ENCODE results near the gene ZNF417.
"Not testable (repeated sequence)": the region's sequence is repeated elsewhere in the genome, so short reads cannot be mapped to it uniquely, and the experiment has no call there.

The ZNF417 gene

GRCh38 chr19:57872450-57872849 lies 43.9 kb downstream of the ZNF417 start:
- Histone ChIP-seq H2AFZ (ENCODE audit: low read depth, low read length, severe bottlenecking) (no peak overlapping the region), H3K4me3 (ENCODE audit: insufficient read depth, low read length, poor library complexity, severe bottlenecking) (no peak overlapping the region), H3K27ac (ENCODE audit: low read depth, low read length) (no peak overlapping the region), H3F3A (ENCODE audit: insufficient read depth) (0 out of 2 replicates have a peak, but pooled peaks cover 13% of the 10 kb centered on the region), H3K9me3 (ENCODE audit: insufficient read depth, low read length) (peaks cover 7% of the 10 kb centered on the region; the same call in 1 of the 2 replicates), H3K79me2 (ENCODE audit: insufficient read depth, low read length) (peaks cover 9% of the 10 kb centered on the region; the same call in 1 of the 2 replicates), H3K9me2 (replicated peaks; ENCODE audit: insufficient read depth, low read length) (no peaks in the 10 kb centered on the region), H3K27me3 (ENCODE audit: low read length) (no peaks in the 10 kb centered on the region), H3K9ac (ENCODE audit: low read length) (no peak overlapping the region), H4K20me1 (ENCODE audit: low read depth, low read length) (no peaks in the 10 kb centered on the region), H3K36me3 (ENCODE audit: low read length) (peaks cover 24% of the 10 kb centered on the region), H3K4me2 (ENCODE audit: low read depth, low read length, poor library complexity, severe bottlenecking) (no peak overlapping the region)
- no peak for TF ChIP-seq EZH2phosphoT487 (conservative IDR thresholded peaks at IDR 0.05; ENCODE audit: low read length)
- TF ChIP-seq, protein P1, sequence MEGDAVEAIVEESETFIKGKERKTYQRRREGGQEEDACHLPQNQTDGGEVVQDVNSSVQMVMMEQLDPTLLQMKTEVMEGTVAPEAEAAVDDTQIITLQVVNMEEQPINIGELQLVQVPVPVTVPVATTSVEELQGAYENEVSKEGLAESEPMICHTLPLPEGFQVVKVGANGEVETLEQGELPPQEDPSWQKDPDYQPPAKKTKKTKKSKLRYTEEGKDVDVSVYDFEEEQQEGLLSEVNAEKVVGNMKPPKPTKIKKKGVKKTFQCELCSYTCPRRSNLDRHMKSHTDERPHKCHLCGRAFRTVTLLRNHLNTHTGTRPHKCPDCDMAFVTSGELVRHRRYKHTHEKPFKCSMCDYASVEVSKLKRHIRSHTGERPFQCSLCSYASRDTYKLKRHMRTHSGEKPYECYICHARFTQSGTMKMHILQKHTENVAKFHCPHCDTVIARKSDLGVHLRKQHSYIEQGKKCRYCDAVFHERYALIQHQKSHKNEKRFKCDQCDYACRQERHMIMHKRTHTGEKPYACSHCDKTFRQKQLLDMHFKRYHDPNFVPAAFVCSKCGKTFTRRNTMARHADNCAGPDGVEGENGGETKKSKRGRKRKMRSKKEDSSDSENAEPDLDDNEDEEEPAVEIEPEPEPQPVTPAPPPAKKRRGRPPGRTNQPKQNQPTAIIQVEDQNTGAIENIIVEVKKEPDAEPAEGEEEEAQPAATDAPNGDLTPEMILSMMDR (IDR thresholded peaks at IDR 0.05; ENCODE audit: insufficient read depth, low read length, poor library complexity, severe bottlenecking): no peak

GRCh38 chr19:57870225-57870624 lies 46.2 kb downstream of the ZNF417 start:
- TF ChIP-seq EZH2phosphoT487 (conservative IDR thresholded peaks at IDR 0.05; ENCODE audit: low read length): no peak
- TF ChIP-seq, protein P1 (IDR thresholded peaks at IDR 0.05; ENCODE audit: insufficient read depth, low read length, poor library complexity, severe bottlenecking): no peak
- no peaks in the 10 kb centered on the region for H3K9me2 ChIP-seq (replicated peaks; ENCODE audit: insufficient read depth, low read length)
- no peak overlapping the region for H2AFZ ChIP-seq (ENCODE audit: low read depth, low read length, severe bottlenecking)
- H3K27ac ChIP-seq (ENCODE audit: low read depth, low read length): no peak overlapping the region
- H3K4me3 ChIP-seq (ENCODE audit: insufficient read depth, low read length, poor library complexity, severe bottlenecking): no peak overlapping the region
- H3F3A ChIP-seq (ENCODE audit: insufficient read depth): 0 out of 2 replicates have a peak, but pooled peaks cover 13% of the 10 kb centered on the region
- H4K20me1 ChIP-seq (ENCODE audit: low read depth, low read length): no peaks in the 10 kb centered on the region
- H3K9ac ChIP-seq (ENCODE audit: low read length): no peak overlapping the region
- 0 out of 2 replicates have a peak, but pooled peaks cover 5% of the 10 kb centered on the region for H3K79me2 ChIP-seq (ENCODE audit: insufficient read depth, low read length)
- H3K9me3 ChIP-seq (ENCODE audit: insufficient read depth, low read length): peaks cover 7% of the 10 kb centered on the region; the same call in 1 of the 2 replicates
- H3K4me2 ChIP-seq (ENCODE audit: low read depth, low read length, poor library complexity, severe bottlenecking): no peak overlapping the region
- H3K36me3 ChIP-seq (ENCODE audit: low read length): peaks cover 24% of the 10 kb centered on the region
- no peaks in the 10 kb centered on the region for H3K27me3 ChIP-seq (ENCODE audit: low read length)

- not testable (repeated sequence) for H3K79me2 ChIP-seq (ENCODE audit: insufficient read depth, low read length); H3K9ac ChIP-seq (ENCODE audit: low read length); H3K27me3 ChIP-seq (ENCODE audit: low read length); H2AFZ ChIP-seq (ENCODE audit: low read depth, low read length, severe bottlenecking); H3K4me2 ChIP-seq (ENCODE audit: low read depth, low read length, poor library complexity, severe bottlenecking); H3K4me3 ChIP-seq (ENCODE audit: insufficient read depth, low read length, poor library complexity, severe bottlenecking); H3K27ac ChIP-seq (ENCODE audit: low read depth, low read length); H3K9me3 ChIP-seq (ENCODE audit: insufficient read depth, low read length); H3K9me2 ChIP-seq (replicated peaks; ENCODE audit: insufficient read depth, low read length); H4K20me1 ChIP-seq (ENCODE audit: low read depth, low read length)
- H3K36me3 ChIP-seq (ENCODE audit: low read length): peaks cover 27% of the 10 kb centered on the region
- H3F3A ChIP-seq (ENCODE audit: insufficient read depth): peaks cover 17% of the 10 kb centered on the region; the same call in 1 of the 2 replicates
Observed at GRCh38 chr19:57869655-57870054, 46.7 kb downstream of the ZNF417 start.

DNA sequence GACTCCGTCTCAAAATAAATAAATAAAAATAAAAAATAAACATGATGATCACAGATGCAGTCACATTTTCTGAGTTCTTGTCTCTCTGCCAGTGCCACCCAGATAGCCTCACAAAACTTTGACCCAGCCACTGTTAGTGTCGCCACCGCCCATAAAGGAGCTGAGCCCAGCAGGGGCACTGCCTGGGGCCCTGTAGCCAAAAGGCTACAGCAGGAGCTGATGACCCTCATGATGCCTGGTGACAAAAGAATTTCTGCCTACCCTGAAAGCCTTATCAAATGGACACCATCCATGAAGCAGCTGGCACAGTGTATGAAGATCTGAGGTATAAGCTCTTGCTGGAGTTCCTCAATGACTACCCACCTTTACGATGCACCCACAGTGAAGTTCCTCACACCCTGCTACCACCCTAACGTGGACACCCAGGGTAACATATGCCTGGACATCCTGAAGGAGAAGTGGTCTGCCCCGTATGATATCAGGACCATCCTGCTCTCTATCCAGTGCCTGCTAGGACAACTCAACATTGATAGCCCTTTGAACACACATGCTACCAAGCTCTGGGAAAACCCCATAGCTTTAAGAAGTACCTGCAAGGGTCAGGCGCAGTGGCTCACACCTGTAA lies 48.4 kb downstream of the ZNF417 start:
- H3F3A ChIP-seq (ENCODE audit: insufficient read depth): peaks cover 17% of the 10 kb centered on the region; the same call in 1 of the 2 replicates
- TF ChIP-seq, protein P1 (IDR thresholded peaks at IDR 0.05; ENCODE audit: insufficient read depth, low read length, poor library complexity, severe bottlenecking): no peak
- TF ChIP-seq EZH2phosphoT487 (conservative IDR thresholded peaks at IDR 0.05; ENCODE audit: low read length): no peak

More for the DNA sequence above, 48.4 kb downstream of the ZNF417 start:
- no peak overlapping the region for H3K4me3 ChIP-seq (ENCODE audit: insufficient read depth, low read length, poor library complexity, severe bottlenecking)
- no peaks in the 10 kb centered on the region for H4K20me1 ChIP-seq (ENCODE audit: low read depth, low read length)
- no peaks in the 10 kb centered on the region for H3K9me2 ChIP-seq (replicated peaks; ENCODE audit: insufficient read depth, low read length)
- no peaks in the 10 kb centered on the region for H3K27me3 ChIP-seq (ENCODE audit: low read length)
- H3K27ac ChIP-seq (ENCODE audit: low read depth, low read length): no peak overlapping the region
- no peak overlapping the region for H2AFZ ChIP-seq (ENCODE audit: low read depth, low read length, severe bottlenecking)
- peaks cover 15% of the 10 kb centered on the region; the same call in 1 of the 2 replicates for H3K36me3 ChIP-seq (ENCODE audit: low read length)
- H3K9me3 ChIP-seq (ENCODE audit: insufficient read depth, low read length): no peaks in the 10 kb centered on the region
- 0 out of 2 replicates have a peak, but pooled peaks cover 5% of the 10 kb centered on the region for H3K79me2 ChIP-seq (ENCODE audit: insufficient read depth, low read length)
- H3K9ac ChIP-seq (ENCODE audit: low read length): no peak overlapping the region
- no peak overlapping the region for H3K4me2 ChIP-seq (ENCODE audit: low read depth, low read length, poor library complexity, severe bottlenecking)
